ENCODE results near the gene UQCR11.

DNA sequence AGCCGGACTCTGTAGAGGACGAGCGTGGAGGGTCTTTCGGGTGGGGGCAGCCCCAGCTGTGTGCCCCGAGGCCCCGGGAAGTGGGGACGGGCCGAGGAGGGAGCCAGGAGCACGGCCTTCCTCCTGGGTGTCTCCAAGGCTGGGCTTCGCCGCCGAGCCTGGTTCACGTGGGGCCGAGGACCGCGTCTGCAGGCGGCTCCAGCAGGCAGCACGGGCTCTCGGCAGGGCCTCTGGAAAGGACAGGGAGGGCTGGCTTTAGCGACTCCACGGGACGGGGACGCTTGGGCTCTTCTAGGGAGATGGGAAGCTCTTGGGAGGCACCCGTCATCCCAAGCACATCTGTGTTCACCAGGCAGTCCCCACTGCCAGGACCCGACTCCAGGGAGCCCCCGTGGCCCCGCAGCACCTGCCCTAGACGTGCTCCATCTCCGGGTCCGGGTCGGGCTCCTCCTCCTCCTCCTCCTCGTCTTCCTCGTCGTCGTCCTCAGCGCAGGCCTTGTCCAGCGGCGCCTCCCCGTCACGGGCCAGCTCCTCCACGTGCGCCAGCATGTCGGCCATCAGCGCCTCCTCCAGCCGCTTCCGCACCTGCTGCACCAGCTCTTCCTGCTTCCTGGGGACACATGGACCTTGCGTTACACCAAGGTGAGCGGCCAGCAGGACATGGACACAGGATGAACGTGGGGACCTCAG, 27.2 kb downstream of the UQCR11 start:
- TF ChIP-seq, protein P1, sequence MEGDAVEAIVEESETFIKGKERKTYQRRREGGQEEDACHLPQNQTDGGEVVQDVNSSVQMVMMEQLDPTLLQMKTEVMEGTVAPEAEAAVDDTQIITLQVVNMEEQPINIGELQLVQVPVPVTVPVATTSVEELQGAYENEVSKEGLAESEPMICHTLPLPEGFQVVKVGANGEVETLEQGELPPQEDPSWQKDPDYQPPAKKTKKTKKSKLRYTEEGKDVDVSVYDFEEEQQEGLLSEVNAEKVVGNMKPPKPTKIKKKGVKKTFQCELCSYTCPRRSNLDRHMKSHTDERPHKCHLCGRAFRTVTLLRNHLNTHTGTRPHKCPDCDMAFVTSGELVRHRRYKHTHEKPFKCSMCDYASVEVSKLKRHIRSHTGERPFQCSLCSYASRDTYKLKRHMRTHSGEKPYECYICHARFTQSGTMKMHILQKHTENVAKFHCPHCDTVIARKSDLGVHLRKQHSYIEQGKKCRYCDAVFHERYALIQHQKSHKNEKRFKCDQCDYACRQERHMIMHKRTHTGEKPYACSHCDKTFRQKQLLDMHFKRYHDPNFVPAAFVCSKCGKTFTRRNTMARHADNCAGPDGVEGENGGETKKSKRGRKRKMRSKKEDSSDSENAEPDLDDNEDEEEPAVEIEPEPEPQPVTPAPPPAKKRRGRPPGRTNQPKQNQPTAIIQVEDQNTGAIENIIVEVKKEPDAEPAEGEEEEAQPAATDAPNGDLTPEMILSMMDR (IDR thresholded peaks at IDR 0.05), result no peak
- TF ChIP-seq EP300 (IDR thresholded peaks at IDR 0.05), result no peak
- TF ChIP-seq POLR2A (IDR thresholded peaks at IDR 0.05), result no peak

Data from gastroesophageal sphincter (tissue), 3 donors.